ENCODE data around the gene NCKAP5. TPM values are rescaled to one million over a fixed set of nuclear protein-coding genes. Genes with fewer than 3 reads are reported as not detected.

The NCKAP5 gene
- total and polyA plus RNA-seq, 8 donors, result 4.0 to 22.1 (median 14.4) TPM

GRCh38 chr2:133072837-133073694 is 495.2 kb downstream of the NCKAP5 start:
- Histone ChIP-seq H3K27ac (no peak overlapping the region), H3K4me1 (no peaks in the 10 kb centered on the region), H3K27me3 (no peaks in the 10 kb centered on the region), H3K9me3 (peaks cover 0 to 3% of the 10 kb centered on the region in 2 donors), H3K4me3 (no peak overlapping the region), H3K36me3 (no peaks in the 10 kb centered on the region)
- TF ChIP-seq CTCF (IDR thresholded peaks at IDR 0.05), result no peak
- intact Hi-C loops (cut with DNase I), result no loop called here
- ATAC-seq (no peak), DNase-seq (no peak)

- no peaks in the 10 kb centered on the region for H3K36me3 ChIP-seq
- H3K4me1 ChIP-seq, result no peaks in the 10 kb centered on the region
- DNase-seq, result peak in 2 of 4 donors; percentile 54 to 62
- no peak for TF ChIP-seq CTCF (IDR thresholded peaks at IDR 0.05)
- no peaks in the 10 kb centered on the region for H3K9me3 ChIP-seq
- intact Hi-C loops (cut with DNase I), result no loop called here
- H3K27ac ChIP-seq, result no peak overlapping the region
- no peaks in the 10 kb centered on the region for H3K27me3 ChIP-seq
- no peak overlapping the region for H3K4me3 ChIP-seq
- ATAC-seq, result peak; percentile 33
These were observed 504.5 kb downstream of the NCKAP5 start for GRCh38 chr2:133063775-133064174.

GRCh38 chr2:133062931-133063665 is 505.2 kb downstream of the NCKAP5 start:
- no peak for TF ChIP-seq CTCF (IDR thresholded peaks at IDR 0.05)
- H3K27ac ChIP-seq, result no peak overlapping the region
- no peaks in the 10 kb centered on the region for H3K9me3 ChIP-seq
- ATAC-seq (no peak), DNase-seq (no peak)
- no peak overlapping the region for H3K4me3 ChIP-seq
- no peaks in the 10 kb centered on the region for H3K4me1 ChIP-seq
- intact Hi-C loops (cut with DNase I), result no loop called here
- no peaks in the 10 kb centered on the region for H3K36me3 ChIP-seq
- no peaks in the 10 kb centered on the region for H3K27me3 ChIP-seq

- no peak for ATAC-seq
- intact Hi-C loops (cut with DNase I), result no loop called here
These were observed 506.2 kb downstream of the NCKAP5 start for GRCh38 chr2:133061874-133062593.

More at GRCh38 chr2:133061874-133062593, 506.2 kb downstream of the NCKAP5 start:
- TF ChIP-seq CTCF (IDR thresholded peaks at IDR 0.05), result no peak
- Histone ChIP-seq H3K36me3 (no peaks in the 10 kb centered on the region), H3K9me3 (no peaks in the 10 kb centered on the region), H3K4me1 (no peaks in the 10 kb centered on the region), H3K27ac (no peak overlapping the region), H3K27me3 (no peaks in the 10 kb centered on the region), H3K4me3 (no peak overlapping the region)
- DNase-seq, result no peak
